ENCODE results near the gene RSAD2.

RSAD2 gene

GRCh38 chr2:6906165-6906741, 28.7 kb downstream of the RSAD2 start:
- no peak for DNase-seq (ENCODE audit: low spot score)

GRCh38 chr2:6908291-6908690, 30.7 kb downstream of the RSAD2 start:
- no peak for DNase-seq (ENCODE audit: low spot score)

GRCh38 chr2:6909431-6910385, 32.1 kb downstream of the RSAD2 start:
- no peak for DNase-seq (ENCODE audit: low spot score)

- no peak for DNase-seq (ENCODE audit: low spot score)
These were observed 34.1 kb downstream of the RSAD2 start for GRCh38 chr2:6911721-6912120.

- DNase-seq (ENCODE audit: low spot score) = no peak
These were observed 36.0 kb downstream of the RSAD2 start for GRCh38 chr2:6913415-6914157.

- DNase-seq (ENCODE audit: low spot score) = no peak
These were observed 37.3 kb downstream of the RSAD2 start for GRCh38 chr2:6914828-6915227.

GRCh38 chr2:6915399-6915798, 37.8 kb downstream of the RSAD2 start:
- DNase-seq (ENCODE audit: low spot score) = peak; percentile 33

- no peak for DNase-seq (ENCODE audit: low spot score)
These were observed 38.6 kb downstream of the RSAD2 start for GRCh38 chr2:6916224-6916623.

GRCh38 chr2:6916736-6917070, 39.1 kb downstream of the RSAD2 start:
- no peak for DNase-seq (ENCODE audit: low spot score)

- peak; percentile 94 for DNase-seq (ENCODE audit: low spot score)
These were observed 39.6 kb downstream of the RSAD2 start, which contains the start of gene RNF144A for GRCh38 chr2:6917071-6917760. RNF144A (plus strand) TSS chr2:6917412; CDS start chr2:6996927, 79,515 bp downstream.

GRCh38 chr2:6917761-6918421, 40.3 kb downstream of the RSAD2 start:
- DNase-seq (ENCODE audit: low spot score) = no peak

- no peak for DNase-seq (ENCODE audit: low spot score)
These were observed 42.5 kb downstream of the RSAD2 start for GRCh38 chr2:6919901-6920742.

GRCh38 chr2:6920743-6921064, 43.1 kb downstream of the RSAD2 start:
- no peak for DNase-seq (ENCODE audit: low spot score)

GRCh38 chr2:6921321-6921922, 43.8 kb downstream of the RSAD2 start:
- no peak for DNase-seq (ENCODE audit: low spot score)

GRCh38 chr2:6922201-6922656, 44.7 kb downstream of the RSAD2 start:
- DNase-seq (ENCODE audit: low spot score) = peak; percentile 63

- DNase-seq (ENCODE audit: low spot score) = no peak
These were observed 45.7 kb downstream of the RSAD2 start for GRCh38 chr2:6923319-6923718.

GRCh38 chr2:6924101-6924923, 46.7 kb downstream of the RSAD2 start:
- no peak for DNase-seq (ENCODE audit: low spot score)

GRCh38 chr2:6924924-6925409, 47.4 kb downstream of the RSAD2 start:
- no peak for DNase-seq (ENCODE audit: low spot score)

GRCh38 chr2:6926071-6926732, 48.6 kb downstream of the RSAD2 start:
- no peak for DNase-seq (ENCODE audit: low spot score)
